ENCODE data around the gene PAEP. TPM values are rescaled to one million over a fixed set of nuclear protein-coding genes. Genes with fewer than 3 reads are reported as not detected.

Gene PAEP
- total RNA-seq, 1 donor = not detected

DNA sequence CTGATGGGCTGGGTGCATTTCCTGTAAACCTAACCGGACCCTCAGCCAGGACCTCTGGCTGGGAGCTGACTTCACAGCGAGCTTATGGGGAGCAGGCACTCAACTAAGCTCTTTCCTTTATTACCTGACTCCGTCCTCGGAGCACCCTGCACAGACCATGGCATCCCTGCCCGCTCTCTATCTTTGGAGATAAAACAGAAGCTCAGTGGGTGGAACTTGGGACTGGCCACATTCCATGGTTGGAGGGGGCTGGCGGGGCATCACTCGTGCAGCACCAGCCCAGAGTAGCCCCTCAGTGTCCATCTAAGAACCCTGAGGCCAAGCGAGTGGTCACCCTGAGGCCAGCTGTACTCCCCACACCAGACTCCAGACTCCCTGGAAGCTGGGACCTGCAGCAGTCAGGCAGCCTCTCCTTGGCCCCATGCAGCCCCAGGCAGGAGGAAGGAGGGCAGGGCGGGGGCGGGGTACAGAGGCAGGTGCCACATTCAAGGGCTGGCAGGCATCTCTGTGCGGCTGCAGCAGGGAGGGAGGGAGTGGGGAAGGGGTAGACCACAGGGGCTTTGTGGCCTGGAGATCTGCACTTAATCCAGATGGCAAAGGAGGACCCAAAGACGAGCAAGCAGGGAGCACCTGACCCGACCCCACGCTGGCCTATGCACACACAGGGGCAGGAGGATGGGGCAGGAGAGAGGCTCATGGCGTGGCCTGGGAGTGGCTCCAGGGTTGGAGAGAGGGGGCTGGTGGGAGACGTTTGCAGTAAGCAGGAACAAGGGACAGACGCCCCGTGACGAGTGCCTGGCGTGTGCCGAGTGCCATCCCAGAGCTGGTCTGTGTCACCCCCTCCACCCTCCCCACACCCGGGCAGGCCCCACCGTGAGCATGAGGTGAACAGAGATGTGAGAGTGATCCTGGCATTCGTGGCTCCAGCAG lies 51.7 kb downstream of the PAEP start:
- Histone ChIP-seq H3K27ac (ENCODE audit: low read depth, low read length) (no peak overlapping the region), H3K4me3 (ENCODE audit: insufficient read depth, low read length) (no peak overlapping the region), H2AFZ (ENCODE audit: low read length) (no peak overlapping the region), H3K36me3 (ENCODE audit: insufficient read depth, low read length) (no peaks in the 10 kb centered on the region), H3K27me3 (ENCODE audit: insufficient read depth, low read length) (peaks cover 2% of the 10 kb centered on the region), H3K4me2 (ENCODE audit: insufficient read depth, low read length) (no peak overlapping the region), H4K20me1 (ENCODE audit: insufficient read depth, low read length) (no peaks in the 10 kb centered on the region), H3K4me1 (ENCODE audit: insufficient read depth, low read length) (no peaks in the 10 kb centered on the region), H3K79me2 (ENCODE audit: insufficient read depth, low read length) (no peaks in the 10 kb centered on the region), H3K9me3 (ENCODE audit: low read depth, low read length) (no peaks in the 10 kb centered on the region)
- TF ChIP-seq, protein P1, sequence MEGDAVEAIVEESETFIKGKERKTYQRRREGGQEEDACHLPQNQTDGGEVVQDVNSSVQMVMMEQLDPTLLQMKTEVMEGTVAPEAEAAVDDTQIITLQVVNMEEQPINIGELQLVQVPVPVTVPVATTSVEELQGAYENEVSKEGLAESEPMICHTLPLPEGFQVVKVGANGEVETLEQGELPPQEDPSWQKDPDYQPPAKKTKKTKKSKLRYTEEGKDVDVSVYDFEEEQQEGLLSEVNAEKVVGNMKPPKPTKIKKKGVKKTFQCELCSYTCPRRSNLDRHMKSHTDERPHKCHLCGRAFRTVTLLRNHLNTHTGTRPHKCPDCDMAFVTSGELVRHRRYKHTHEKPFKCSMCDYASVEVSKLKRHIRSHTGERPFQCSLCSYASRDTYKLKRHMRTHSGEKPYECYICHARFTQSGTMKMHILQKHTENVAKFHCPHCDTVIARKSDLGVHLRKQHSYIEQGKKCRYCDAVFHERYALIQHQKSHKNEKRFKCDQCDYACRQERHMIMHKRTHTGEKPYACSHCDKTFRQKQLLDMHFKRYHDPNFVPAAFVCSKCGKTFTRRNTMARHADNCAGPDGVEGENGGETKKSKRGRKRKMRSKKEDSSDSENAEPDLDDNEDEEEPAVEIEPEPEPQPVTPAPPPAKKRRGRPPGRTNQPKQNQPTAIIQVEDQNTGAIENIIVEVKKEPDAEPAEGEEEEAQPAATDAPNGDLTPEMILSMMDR (IDR thresholded peaks at IDR 0.05; ENCODE audit: extremely low read depth, low read depth, low read length) = no peak
- peak; percentile 58 for DNase-seq (ENCODE audit: insufficient read length, low spot score, missing footprints)

DNA sequence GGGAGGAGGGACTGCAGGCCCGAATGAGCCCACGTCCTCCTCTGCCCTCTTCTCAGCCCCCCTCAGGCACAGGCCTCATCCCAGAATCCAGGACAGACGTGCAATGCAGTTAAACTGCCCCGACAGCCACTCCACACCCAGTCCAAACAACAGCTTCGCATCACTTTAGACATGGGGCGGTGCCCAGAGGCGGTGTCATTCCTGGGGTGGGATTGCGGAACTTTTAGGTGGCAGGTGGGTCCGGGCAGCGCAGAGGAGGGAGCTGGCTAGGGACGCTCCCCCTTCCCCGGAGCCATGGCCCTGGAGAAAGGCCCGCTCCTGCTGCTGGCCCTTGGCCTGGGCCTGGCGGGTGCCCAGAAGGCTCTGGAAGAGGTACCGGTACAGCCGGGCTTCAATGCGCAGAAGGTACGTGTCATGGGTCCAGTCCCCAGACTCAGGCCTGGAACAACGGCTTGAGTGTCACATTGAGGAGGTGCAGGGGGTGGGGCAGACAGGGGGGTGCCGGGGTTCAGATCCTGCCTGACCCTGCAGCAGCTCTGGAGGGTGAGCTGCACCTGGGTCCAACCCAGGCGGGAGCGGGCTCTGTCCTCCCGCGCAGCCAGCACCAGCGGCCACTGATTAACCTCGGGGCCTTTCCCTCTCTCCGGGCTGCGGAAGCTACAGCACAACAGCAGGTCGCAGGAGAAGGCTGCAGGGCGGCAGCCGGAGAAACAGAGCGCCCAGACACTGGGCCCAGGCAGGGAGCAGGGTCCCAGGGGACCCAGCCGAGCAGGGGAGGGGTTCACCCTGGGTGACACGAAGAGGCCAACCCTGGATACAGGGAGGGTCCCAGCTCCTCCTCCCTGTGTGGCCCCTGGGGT lies 52.6 kb downstream of the PAEP start:
- TF ChIP-seq, protein P1 (IDR thresholded peaks at IDR 0.05; ENCODE audit: extremely low read depth, low read depth, low read length) = no peak
- H3K36me3 ChIP-seq (ENCODE audit: insufficient read depth, low read length) = no peaks in the 10 kb centered on the region
- H3K27ac ChIP-seq (ENCODE audit: low read depth, low read length) = no peak overlapping the region
- H3K9me3 ChIP-seq (ENCODE audit: low read depth, low read length) = no peaks in the 10 kb centered on the region
- H2AFZ ChIP-seq (ENCODE audit: low read length) = no peak overlapping the region
- no peaks in the 10 kb centered on the region for H4K20me1 ChIP-seq (ENCODE audit: insufficient read depth, low read length)
- no peak overlapping the region for H3K4me3 ChIP-seq (ENCODE audit: insufficient read depth, low read length)
- peaks cover 2% of the 10 kb centered on the region for H3K27me3 ChIP-seq (ENCODE audit: insufficient read depth, low read length)
- H3K4me2 ChIP-seq (ENCODE audit: insufficient read depth, low read length) = no peak overlapping the region
- H3K79me2 ChIP-seq (ENCODE audit: insufficient read depth, low read length) = no peaks in the 10 kb centered on the region
- no peaks in the 10 kb centered on the region for H3K4me1 ChIP-seq (ENCODE audit: insufficient read depth, low read length)
- peak; percentile 77 for DNase-seq (ENCODE audit: insufficient read length, low spot score, missing footprints)

DNA sequence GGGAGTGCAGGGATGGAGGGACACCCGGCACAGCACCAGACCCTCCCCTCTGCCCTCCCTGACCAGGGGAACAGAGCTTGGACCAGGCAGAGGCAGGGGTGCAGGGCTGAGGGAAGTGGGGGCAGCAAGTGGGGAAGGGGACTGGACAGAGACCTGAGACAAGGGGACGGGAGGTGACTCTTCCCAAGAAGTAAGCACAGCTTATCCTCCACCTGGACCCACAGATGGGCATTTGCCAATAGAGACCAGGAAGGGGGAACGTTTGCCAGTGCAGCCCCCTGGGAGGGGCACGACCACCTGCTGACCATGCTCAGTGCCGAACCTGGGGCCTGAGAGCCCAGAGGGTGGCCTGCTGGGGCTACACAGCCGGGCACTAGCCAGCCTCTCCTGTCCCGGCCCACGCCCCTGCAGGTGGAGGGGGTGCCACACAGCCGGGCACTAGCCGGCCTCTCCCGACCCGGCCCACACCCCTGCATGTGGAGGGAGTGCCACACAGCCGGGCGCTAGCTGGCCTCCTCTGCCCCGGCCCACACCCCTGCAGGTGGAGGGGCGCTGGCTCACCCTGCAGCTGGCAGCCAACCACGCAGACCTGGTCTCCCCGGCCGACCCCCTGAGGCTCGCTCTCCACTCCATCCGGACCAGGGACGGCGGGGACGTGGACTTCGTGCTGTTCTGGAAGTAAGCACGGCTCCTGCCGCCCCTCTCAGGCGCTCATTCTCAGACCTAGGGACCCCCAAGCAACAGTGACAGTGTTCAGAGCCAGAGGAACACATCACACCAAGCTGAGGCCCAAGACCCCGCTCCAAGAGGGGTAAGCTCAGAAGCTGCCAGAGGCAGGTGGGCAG lies 53.5 kb downstream of the PAEP start:
- H3K27ac ChIP-seq (ENCODE audit: low read depth, low read length) = no peak overlapping the region
- H3K4me3 ChIP-seq (ENCODE audit: insufficient read depth, low read length) = no peak overlapping the region
- no peak overlapping the region for H2AFZ ChIP-seq (ENCODE audit: low read length)
- H3K79me2 ChIP-seq (ENCODE audit: insufficient read depth, low read length) = no peaks in the 10 kb centered on the region
- no peaks in the 10 kb centered on the region for H3K9me3 ChIP-seq (ENCODE audit: low read depth, low read length)
- DNase-seq (ENCODE audit: insufficient read length, low spot score, missing footprints) = peak; percentile 72
- no peaks in the 10 kb centered on the region for H3K27me3 ChIP-seq (ENCODE audit: insufficient read depth, low read length)
- H3K4me2 ChIP-seq (ENCODE audit: insufficient read depth, low read length) = no peak overlapping the region
- H3K36me3 ChIP-seq (ENCODE audit: insufficient read depth, low read length) = no peaks in the 10 kb centered on the region
- H3K4me1 ChIP-seq (ENCODE audit: insufficient read depth, low read length) = no peaks in the 10 kb centered on the region
- TF ChIP-seq, protein P1 (IDR thresholded peaks at IDR 0.05; ENCODE audit: extremely low read depth, low read depth, low read length) = no peak
- no peaks in the 10 kb centered on the region for H4K20me1 ChIP-seq (ENCODE audit: insufficient read depth, low read length)

Data from osteoblast (primary cell).